ENCODE measurements around the gene CCDC24. TPM values are rescaled to one million over a fixed set of nuclear protein-coding genes. Genes with fewer than 3 reads are reported as not detected.

Gene CCDC24
- polyA plus RNA-seq, 1 experiment, result 2.0 TPM

DNA sequence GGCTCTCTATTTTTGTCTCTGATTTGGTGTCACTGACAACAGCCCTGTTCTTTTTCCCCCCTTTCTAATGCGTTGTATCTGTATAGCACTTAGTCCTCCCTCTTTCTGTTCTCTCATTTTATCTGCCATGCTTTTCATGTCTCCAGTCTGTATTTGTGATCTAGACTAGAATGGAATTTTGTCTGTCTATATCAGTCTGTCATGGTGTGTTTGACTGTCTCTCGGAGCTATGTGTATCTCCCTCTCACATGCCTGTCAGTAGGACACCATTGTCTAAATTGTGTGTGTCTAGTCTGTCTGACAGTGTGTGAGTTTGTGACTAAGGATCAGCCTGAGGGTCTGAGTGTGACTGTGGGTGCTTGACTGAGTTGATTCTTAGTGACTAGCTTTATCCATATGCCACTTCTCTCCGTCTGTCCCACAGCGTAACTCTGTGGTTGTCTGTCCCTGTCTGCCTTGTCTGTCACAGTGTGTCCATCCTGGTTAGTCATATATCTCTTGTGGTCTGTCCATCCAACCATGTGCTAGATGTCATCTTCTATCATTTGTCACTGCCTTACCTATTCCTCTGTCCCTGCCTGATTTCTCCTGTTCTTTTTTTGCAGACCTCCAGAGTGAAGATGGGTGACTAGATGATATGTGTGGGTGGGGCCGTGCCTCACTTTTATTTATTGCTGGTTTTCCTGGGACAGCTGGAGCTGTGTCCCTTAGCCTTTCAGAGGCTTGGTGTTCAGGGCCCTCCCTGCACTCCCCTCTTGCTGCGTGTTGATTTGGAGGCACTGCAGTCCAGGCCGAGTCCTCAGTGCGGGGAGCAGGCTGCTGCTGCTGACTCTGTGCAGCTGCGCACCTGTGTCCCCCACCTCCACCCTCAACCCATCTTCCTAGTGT, 13.8 kb upstream of the CCDC24 start:
- ChIA-PET CTCF (interaction anchor here (1.0 to 1.3 kb wide), 3 partner anchors 8 to 59 kb away, joined by 3 to 4 read pairs (median 3); partner anchors contain the start of gene DPH2), POLR2A (no interaction called here)
- Histone ChIP-seq H3K27me3 (ENCODE audit: control insufficient read depth, insufficient read depth, low read length) (no peaks in the 10 kb centered on the region), H3K36me3 (ENCODE audit: control insufficient read depth, insufficient read depth, low read length) (peaks cover 8% of the 10 kb centered on the region), H3K4me3 (ENCODE audit: low read depth, low read length) (no peak overlapping the region)
- no peak for DNase-seq (ENCODE audit: low read depth)
- TF ChIP-seq, protein P1, sequence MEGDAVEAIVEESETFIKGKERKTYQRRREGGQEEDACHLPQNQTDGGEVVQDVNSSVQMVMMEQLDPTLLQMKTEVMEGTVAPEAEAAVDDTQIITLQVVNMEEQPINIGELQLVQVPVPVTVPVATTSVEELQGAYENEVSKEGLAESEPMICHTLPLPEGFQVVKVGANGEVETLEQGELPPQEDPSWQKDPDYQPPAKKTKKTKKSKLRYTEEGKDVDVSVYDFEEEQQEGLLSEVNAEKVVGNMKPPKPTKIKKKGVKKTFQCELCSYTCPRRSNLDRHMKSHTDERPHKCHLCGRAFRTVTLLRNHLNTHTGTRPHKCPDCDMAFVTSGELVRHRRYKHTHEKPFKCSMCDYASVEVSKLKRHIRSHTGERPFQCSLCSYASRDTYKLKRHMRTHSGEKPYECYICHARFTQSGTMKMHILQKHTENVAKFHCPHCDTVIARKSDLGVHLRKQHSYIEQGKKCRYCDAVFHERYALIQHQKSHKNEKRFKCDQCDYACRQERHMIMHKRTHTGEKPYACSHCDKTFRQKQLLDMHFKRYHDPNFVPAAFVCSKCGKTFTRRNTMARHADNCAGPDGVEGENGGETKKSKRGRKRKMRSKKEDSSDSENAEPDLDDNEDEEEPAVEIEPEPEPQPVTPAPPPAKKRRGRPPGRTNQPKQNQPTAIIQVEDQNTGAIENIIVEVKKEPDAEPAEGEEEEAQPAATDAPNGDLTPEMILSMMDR (IDR thresholded peaks at IDR 0.05; ENCODE audit: insufficient read depth, low read depth, low read length), result no peak

DNA sequence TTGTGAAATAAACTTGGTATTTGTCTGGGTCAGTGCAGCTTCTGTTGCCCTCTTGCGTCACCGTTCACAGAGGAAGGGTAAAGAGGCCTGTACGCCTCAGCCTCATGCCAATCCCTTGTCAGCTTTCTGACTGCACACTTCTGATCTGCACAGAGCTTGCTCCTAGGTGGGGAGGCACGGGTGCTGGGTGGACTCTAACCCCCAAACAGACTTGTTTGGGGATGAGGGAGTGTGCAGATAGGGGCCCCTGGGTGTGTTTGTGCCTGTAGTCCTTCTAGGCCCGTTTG, 13.2 kb upstream of the CCDC24 start:
- Histone ChIP-seq H3K27me3 (ENCODE audit: control insufficient read depth, insufficient read depth, low read length) (no peaks in the 10 kb centered on the region), H3K4me3 (ENCODE audit: low read depth, low read length) (no peak overlapping the region), H3K36me3 (ENCODE audit: control insufficient read depth, insufficient read depth, low read length) (peaks cover 8% of the 10 kb centered on the region)
- ChIA-PET POLR2A (no interaction called here), CTCF (interaction anchor here (1.0 kb wide), 1 partner anchor 8 kb away, joined by 3 read pairs; the partner anchor contains the start of gene DPH2)
- DNase-seq (ENCODE audit: low read depth), result no peak
- TF ChIP-seq, protein P1 (IDR thresholded peaks at IDR 0.05; ENCODE audit: insufficient read depth, low read depth, low read length), result no peak

DNA sequence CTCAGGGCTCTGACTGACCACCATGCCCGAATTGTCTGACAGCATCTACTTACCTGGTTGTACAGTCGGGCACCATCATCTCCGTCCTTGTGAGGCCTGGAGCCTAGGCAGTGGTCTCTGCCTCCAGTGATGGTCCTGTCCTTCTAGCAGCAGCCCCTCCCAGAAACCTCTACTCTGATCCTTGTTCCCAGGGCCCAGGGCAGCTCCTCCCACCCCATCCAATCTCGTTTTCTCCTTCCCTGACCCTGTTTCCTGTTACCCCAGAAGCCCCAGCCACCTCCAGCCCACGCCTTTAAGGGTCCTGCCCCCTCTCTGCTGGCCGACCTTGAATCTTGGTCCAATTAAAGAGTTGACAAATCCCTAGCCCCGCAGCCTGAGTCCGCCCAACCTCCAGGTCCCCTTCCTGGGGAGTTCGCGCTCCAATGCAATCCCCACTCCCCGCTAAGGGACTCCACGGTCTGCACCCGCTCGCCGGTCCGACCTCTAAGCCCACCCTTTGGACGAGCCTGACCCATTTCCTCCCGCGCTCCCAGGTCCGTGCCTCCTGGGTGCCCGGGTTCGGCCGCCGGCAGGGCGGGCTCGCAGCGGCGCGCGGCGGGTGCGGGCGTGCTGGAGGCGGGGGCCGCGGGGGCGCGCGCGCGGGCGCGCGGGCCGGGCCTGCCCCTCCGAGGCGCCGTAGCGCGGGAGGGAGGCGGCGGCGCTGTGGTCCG, 12.7 kb upstream of the CCDC24 start, which contains the start of gene B4GALT2:
B4GALT2 (plus strand) TSS at position 660 of the 710 bp plus-strand sequence. CDS start 1,951 bp downstream, outside the sequence.
- no peaks in the 10 kb centered on the region for H3K27me3 ChIP-seq (ENCODE audit: control insufficient read depth, insufficient read depth, low read length)
- TF ChIP-seq, protein P1 (IDR thresholded peaks at IDR 0.05; ENCODE audit: insufficient read depth, low read depth, low read length), result no peak
- H3K4me3 ChIP-seq (ENCODE audit: low read depth, low read length), result peak within 1 kb of the TSS; percentile 68
- peaks cover 11% of the 10 kb centered on the region for H3K36me3 ChIP-seq (ENCODE audit: control insufficient read depth, insufficient read depth, low read length)
- DNase-seq (ENCODE audit: low read depth), result no peak
- POLR2A ChIA-PET, result no interaction called here
- CTCF ChIA-PET, result interaction anchor here (1.0 kb wide), 1 partner anchor 9 kb away, joined by 3 read pairs; the partner anchor contains the start of gene DPH2

DNA sequence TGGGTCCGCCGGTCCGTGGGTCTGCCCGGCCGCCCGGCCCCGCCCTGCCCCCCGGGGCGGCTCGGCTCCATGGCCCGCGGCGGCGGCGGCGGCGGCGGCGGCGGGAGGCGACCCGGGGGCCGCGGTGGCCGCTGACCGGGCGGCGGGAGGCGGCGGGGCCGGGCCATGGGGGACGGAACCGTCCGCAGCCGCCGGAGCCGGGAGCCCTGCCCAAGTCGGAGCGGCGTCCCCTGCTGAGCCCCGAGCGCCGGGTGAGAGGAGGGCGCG, 12.2 kb upstream of the CCDC24 start:
- H3K4me3 ChIP-seq (ENCODE audit: low read depth, low read length), result peak overlapping the region; percentile 68
- no peak for DNase-seq (ENCODE audit: low read depth)
- ChIA-PET CTCF (interaction anchor here (1.3 kb wide), 1 partner anchor 10 kb away, joined by 3 read pairs; no protein-coding TSS in a partner anchor), POLR2A (no interaction called here)
- peaks cover 12% of the 10 kb centered on the region for H3K36me3 ChIP-seq (ENCODE audit: control insufficient read depth, insufficient read depth, low read length)
- no peaks in the 10 kb centered on the region for H3K27me3 ChIP-seq (ENCODE audit: control insufficient read depth, insufficient read depth, low read length)
- TF ChIP-seq, protein P1 (IDR thresholded peaks at IDR 0.05; ENCODE audit: insufficient read depth, low read depth, low read length), result no peak

DNA sequence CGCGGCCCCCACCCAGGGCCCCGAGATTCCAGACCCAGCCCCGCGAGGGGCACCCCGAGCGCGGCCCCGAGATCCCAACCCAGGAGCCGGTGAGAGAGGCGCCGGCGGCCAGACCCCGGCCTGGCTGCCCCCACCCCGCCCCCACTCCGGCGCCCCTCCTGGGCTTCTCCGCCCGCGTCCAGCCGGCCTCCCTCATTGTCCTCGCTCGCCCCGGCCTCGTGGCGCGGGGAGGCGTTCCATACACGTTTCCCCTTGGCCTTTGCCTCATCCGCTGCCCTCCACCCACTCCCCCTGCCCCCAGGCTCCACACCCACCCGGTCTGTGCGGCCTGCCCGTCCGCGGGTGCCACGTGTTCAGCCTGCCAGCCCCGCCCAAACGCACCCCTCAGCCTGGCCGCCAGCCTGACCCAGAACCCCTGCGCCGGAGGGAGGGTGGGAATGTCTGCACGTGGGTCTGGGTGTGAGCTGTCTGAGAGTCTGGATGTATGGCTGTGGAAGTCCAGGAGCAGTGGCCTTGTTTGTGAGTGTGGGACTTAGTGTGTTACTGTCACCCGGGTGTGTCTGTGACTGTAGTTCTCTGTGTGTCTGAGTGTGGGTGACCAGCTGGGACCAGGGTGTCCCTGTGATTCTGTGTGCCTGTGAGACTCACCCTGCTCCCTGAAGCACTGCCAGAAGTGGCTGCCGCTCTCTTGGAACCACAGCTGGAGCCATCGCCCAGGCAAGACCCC, 11.7 kb upstream of the CCDC24 start:
- DNase-seq (ENCODE audit: low read depth), result no peak
- Histone ChIP-seq H3K4me3 (ENCODE audit: low read depth, low read length) (peak overlapping the region; percentile 68), H3K36me3 (ENCODE audit: control insufficient read depth, insufficient read depth, low read length) (peaks cover 15% of the 10 kb centered on the region), H3K27me3 (ENCODE audit: control insufficient read depth, insufficient read depth, low read length) (no peaks in the 10 kb centered on the region)
- CTCF ChIA-PET, result interaction anchor here (0.7 to 1.3 kb wide), 2 partner anchors 9 to 45 kb away, joined by 3 read pairs; no protein-coding TSS in a partner anchor
- POLR2A ChIA-PET, result no interaction called here
- TF ChIP-seq, protein P1 (IDR thresholded peaks at IDR 0.05; ENCODE audit: insufficient read depth, low read depth, low read length), result no peak

Data from BJ (cell line).